Astrocyte (in vitro differentiated cells and primary cell): ENCODE results near the gene CLASP1. TPM values are rescaled to one million over a fixed set of nuclear protein-coding genes. Genes with fewer than 3 reads are reported as not detected.

Experiments used
- DNase-seq: peaks from one replicate; pipeline ENCODE4 v3.0.0-alpha.2; 2010; ENCODE audit warnings: low read depth
- FAIRE-seq: peaks from 2 replicates; lab custom pipeline; 2011; peaks lifted over from hg19 to GRCh38; lab: Jason Lieb, UNC
- H2AFZ ChIP-seq: 2 replicates; pipeline ENCODE4 v1.6.0; 2012; ENCODE audit warnings: low read depth, low read length, inconsistent platforms
- H3K27ac ChIP-seq: 2 replicates; pipeline ENCODE4 v1.5.1; 2011; ENCODE audit warnings: low read depth, low read length, inconsistent platforms
- H3K27me3 ChIP-seq: 2 replicates; pipeline ENCODE4 v1.6.0; 2011; ENCODE audit warnings: low read length, inconsistent platforms; ENCODE audit not compliant: insufficient read depth
- H3K36me3 ChIP-seq: 2 replicates; pipeline ENCODE4 v1.5.1; 2011; ENCODE audit warnings: low read length, inconsistent platforms; ENCODE audit not compliant: insufficient read depth
- H3K4me1 ChIP-seq: 2 replicates; pipeline ENCODE4 v1.5.1; 2011; ENCODE audit warnings: low read length, inconsistent platforms; ENCODE audit not compliant: insufficient read depth
- H3K4me2 ChIP-seq: 2 replicates; pipeline ENCODE4 v1.6.0; 2012; ENCODE audit warnings: low read length, inconsistent platforms
- H3K4me3 ChIP-seq: 2 replicates; pipeline ENCODE4 v1.5.1; 2011; ENCODE audit warnings: low read depth, mild to moderate bottlenecking, low read length, inconsistent platforms; ENCODE audit not compliant: insufficient read depth
- H3K79me2 ChIP-seq: 2 replicates; pipeline ENCODE4 v1.6.0; 2012; ENCODE audit warnings: mild to moderate bottlenecking, low read length, inconsistent platforms; ENCODE audit not compliant: insufficient read depth
- H3K9ac ChIP-seq: 2 replicates; pipeline ENCODE4 v1.6.0; 2012; ENCODE audit warnings: mild to moderate bottlenecking, low read length, inconsistent platforms
- H3K9me3 ChIP-seq: 2 replicates; pipeline ENCODE4 v1.5.1; 2012; ENCODE audit warnings: low read depth, mild to moderate bottlenecking, low read length, inconsistent platforms; ENCODE audit not compliant: insufficient read depth
- H4K20me1 ChIP-seq: 2 replicates; pipeline ENCODE4 v1.6.0; 2012; ENCODE audit warnings: low read length, inconsistent platforms; ENCODE audit not compliant: insufficient read depth
- H3K27ac Mint-ChIP-seq: one replicate; pipeline ENCODE4 v1.8.0; 2021; ENCODE audit warnings: mild to moderate bottlenecking, mixed read lengths; ENCODE audit not compliant: unreplicated experiment
- H3K27me3 Mint-ChIP-seq: one replicate; pipeline ENCODE4 v1.8.0; 2021; ENCODE audit warnings: low read depth, mixed read lengths; ENCODE audit not compliant: unreplicated experiment
- H3K36me3 Mint-ChIP-seq: one replicate; pipeline ENCODE4 v1.8.0; 2021; ENCODE audit warnings: low read depth, mixed read lengths; ENCODE audit not compliant: unreplicated experiment
- H3K4me1 Mint-ChIP-seq: one replicate; pipeline ENCODE4 v1.8.0; 2021; ENCODE audit warnings: low read depth, mixed read lengths; ENCODE audit not compliant: unreplicated experiment
- H3K4me3 Mint-ChIP-seq: one replicate; pipeline ENCODE4 v1.8.0; 2021; ENCODE audit warnings: mild to moderate bottlenecking, moderate library complexity, mixed read lengths; ENCODE audit not compliant: unreplicated experiment
- H3K9me3 Mint-ChIP-seq: one replicate; pipeline ENCODE4 v1.8.0; 2021; ENCODE audit warnings: mild to moderate bottlenecking, mixed read lengths; ENCODE audit not compliant: unreplicated experiment
- EZH2 ChIP-seq: IDR thresholded peaks from 2 replicates; pipeline ENCODE4 v1.6.1; 2012; ENCODE audit warnings: mild to moderate bottlenecking, low read length, inconsistent platforms; ENCODE audit not compliant: insufficient read depth
- total RNA-seq: library from RNA; stranded (reverse); gene quantifications from 2 replicates; pipeline ENCODE4 v1.2.1, GENCODE V29; 2021
- TF ChIP-seq, protein P1 (sequence below): IDR thresholded peaks from 2 replicates; pipeline ENCODE4 v1.5.1; 2011; ENCODE audit warnings: low read depth, mild to moderate bottlenecking, inconsistent platforms, low read length, moderate library complexity; ENCODE audit not compliant: insufficient read depth

Gene CLASP1
- total RNA-seq, 1 donor from 2014 or later = 56.7 TPM

- H3K9ac ChIP-seq = peak overlapping the region; percentile 71
- Mint-ChIP-seq H3K36me3 (peaks cover 3% of the 10 kb centered on the region), H3K4me1 (peaks cover 40% of the 10 kb centered on the region), H3K27ac (peak overlapping the region; percentile 93), H3K4me3 (no peak overlapping the region), H3K9me3 (no peaks in the 10 kb centered on the region), H3K27me3 (no peaks in the 10 kb centered on the region)
- peak overlapping the region; percentile 60 for H3K4me2 ChIP-seq
- TF ChIP-seq, protein P1, sequence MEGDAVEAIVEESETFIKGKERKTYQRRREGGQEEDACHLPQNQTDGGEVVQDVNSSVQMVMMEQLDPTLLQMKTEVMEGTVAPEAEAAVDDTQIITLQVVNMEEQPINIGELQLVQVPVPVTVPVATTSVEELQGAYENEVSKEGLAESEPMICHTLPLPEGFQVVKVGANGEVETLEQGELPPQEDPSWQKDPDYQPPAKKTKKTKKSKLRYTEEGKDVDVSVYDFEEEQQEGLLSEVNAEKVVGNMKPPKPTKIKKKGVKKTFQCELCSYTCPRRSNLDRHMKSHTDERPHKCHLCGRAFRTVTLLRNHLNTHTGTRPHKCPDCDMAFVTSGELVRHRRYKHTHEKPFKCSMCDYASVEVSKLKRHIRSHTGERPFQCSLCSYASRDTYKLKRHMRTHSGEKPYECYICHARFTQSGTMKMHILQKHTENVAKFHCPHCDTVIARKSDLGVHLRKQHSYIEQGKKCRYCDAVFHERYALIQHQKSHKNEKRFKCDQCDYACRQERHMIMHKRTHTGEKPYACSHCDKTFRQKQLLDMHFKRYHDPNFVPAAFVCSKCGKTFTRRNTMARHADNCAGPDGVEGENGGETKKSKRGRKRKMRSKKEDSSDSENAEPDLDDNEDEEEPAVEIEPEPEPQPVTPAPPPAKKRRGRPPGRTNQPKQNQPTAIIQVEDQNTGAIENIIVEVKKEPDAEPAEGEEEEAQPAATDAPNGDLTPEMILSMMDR = no peak
- TF ChIP-seq EZH2 = no peak
- H3K79me2 ChIP-seq = peaks cover 52% of the 10 kb centered on the region
- no peaks in the 10 kb centered on the region for H3K9me3 ChIP-seq
- peaks cover 52% of the 10 kb centered on the region for H3K4me1 ChIP-seq
- H3K27me3 ChIP-seq = no peaks in the 10 kb centered on the region
- no peaks in the 10 kb centered on the region for H3K36me3 ChIP-seq
- peak overlapping the region; percentile 92 for H3K27ac ChIP-seq
- FAIRE-seq (peak; percentile 17), DNase-seq (peak; percentile 96)
- peaks cover 6% of the 10 kb centered on the region for H4K20me1 ChIP-seq
- no peak overlapping the region for H3K4me3 ChIP-seq
- no peak overlapping the region for H2AFZ ChIP-seq
Observed at GRCh38 chr2:121485039-121485438, 164.2 kb downstream of the CLASP1 start.

GRCh38 chr2:121483846-121484245, 165.4 kb downstream of the CLASP1 start:
- H3K27me3 ChIP-seq = no peaks in the 10 kb centered on the region
- H4K20me1 ChIP-seq = peaks cover 6% of the 10 kb centered on the region
- H3K9me3 Mint-ChIP-seq = no peaks in the 10 kb centered on the region
- no peak overlapping the region for H3K9ac ChIP-seq
- H3K79me2 ChIP-seq = peaks cover 56% of the 10 kb centered on the region
- H3K4me2 ChIP-seq = no peak overlapping the region
- DNase-seq (no peak), FAIRE-seq (no peak)
- H3K4me1 Mint-ChIP-seq = peaks cover 45% of the 10 kb centered on the region
- peak overlapping the region; percentile 93 for H3K27ac Mint-ChIP-seq
- H3K4me1 ChIP-seq = peaks cover 58% of the 10 kb centered on the region
- H3K27ac ChIP-seq = peak overlapping the region; percentile 92
- peaks cover 5% of the 10 kb centered on the region for H3K36me3 Mint-ChIP-seq
- no peak for TF ChIP-seq EZH2
- TF ChIP-seq, protein P1 = no peak
- no peaks in the 10 kb centered on the region for H3K36me3 ChIP-seq
- no peaks in the 10 kb centered on the region for H3K27me3 Mint-ChIP-seq
- H3K4me3 ChIP-seq = no peak overlapping the region
- H3K4me3 Mint-ChIP-seq = no peak overlapping the region
- H3K9me3 ChIP-seq = no peaks in the 10 kb centered on the region
- no peak overlapping the region for H2AFZ ChIP-seq

DNA sequence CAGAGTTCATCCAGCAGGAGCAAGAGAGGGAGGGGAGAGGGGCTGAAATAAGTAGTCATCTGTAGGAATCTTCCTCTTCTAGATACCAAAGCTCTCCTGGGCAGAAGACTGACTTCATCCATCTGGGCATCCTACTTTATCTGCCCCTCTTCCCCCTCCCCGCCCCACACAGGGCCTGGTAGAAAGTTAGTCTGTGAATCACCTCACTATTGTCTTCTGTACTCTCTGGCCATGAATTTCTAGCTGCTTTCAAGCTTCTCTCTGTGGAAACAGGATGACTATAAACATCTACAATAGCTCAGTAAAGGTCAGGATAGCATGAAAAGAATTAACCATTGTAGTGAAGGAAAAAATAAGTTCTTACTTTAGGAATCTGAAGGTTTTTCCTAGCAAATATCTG, 166.2 kb downstream of the CLASP1 start:
- H3K27ac Mint-ChIP-seq = peak overlapping the region; percentile 87
- H3K9ac ChIP-seq = peak overlapping the region; percentile 4
- peaks cover 45% of the 10 kb centered on the region for H3K4me1 Mint-ChIP-seq
- H3K27me3 Mint-ChIP-seq = no peaks in the 10 kb centered on the region
- DNase-seq = peak; percentile 71
- no peak overlapping the region for H3K4me3 ChIP-seq
- H4K20me1 ChIP-seq = peaks cover 6% of the 10 kb centered on the region
- no peak overlapping the region for H2AFZ ChIP-seq
- FAIRE-seq = no peak
- no peaks in the 10 kb centered on the region for H3K27me3 ChIP-seq
- TF ChIP-seq EZH2 = no peak
- TF ChIP-seq, protein P1 = no peak
- no peaks in the 10 kb centered on the region for H3K9me3 Mint-ChIP-seq
- H3K79me2 ChIP-seq = peaks cover 49% of the 10 kb centered on the region
- peaks cover 58% of the 10 kb centered on the region for H3K4me1 ChIP-seq
- peak overlapping the region; percentile 46 for H3K27ac ChIP-seq
- H3K4me3 Mint-ChIP-seq = no peak overlapping the region
- H3K9me3 ChIP-seq = no peaks in the 10 kb centered on the region
- no peaks in the 10 kb centered on the region for H3K36me3 ChIP-seq
- H3K4me2 ChIP-seq = peak overlapping the region; percentile 1
- peaks cover 5% of the 10 kb centered on the region for H3K36me3 Mint-ChIP-seq
